Activated naive CD4-positive, alpha-beta T cell treated with anti-CD3 and anti-CD28 coated beads, Interleukin-2, amount 50 U/mL, for 72 hours (primary cell): Measurements from ENCODE around the gene ZNF791. TPM values are rescaled to one million over a fixed set of nuclear protein-coding genes. Genes with fewer than 3 reads are reported as not detected.

Source experiments
- ATAC-seq, 2 donors: fragments of 150-1000 bp; cut with Tn5 transposase; 2 replicates each; pipeline ENCODE4 v1.10.0; 2021; ENCODE audit warnings: mild to moderate bottlenecking in 2 of 2, moderate library complexity in 2 of 2
- DNase-seq, 2 donors: peaks; one replicate each; pipeline ENCODE4 v3.0.0; 2021 to 2022; ENCODE audit warnings: low spot score in 2 of 2
- H3K27ac Mint-ChIP-seq, 2 donors: one replicate each; pipeline ENCODE4 v1.8.0; 2022; ENCODE audit warnings: mild to moderate bottlenecking in 2 of 2, mixed read lengths in 2 of 2
- H3K36me3 Mint-ChIP-seq, 2 donors: one replicate each; pipeline ENCODE4 v1.8.0; 2022; ENCODE audit warnings: mixed read lengths in 2 of 2
- H3K9me3 Mint-ChIP-seq, 2 donors: one replicate each; pipeline ENCODE4 v1.8.0; 2022; ENCODE audit warnings: mixed read lengths in 2 of 2
- total RNA-seq, 2 donors: library from RNA; stranded (reverse); gene quantifications; one replicate each; pipeline ENCODE4 v1.2.3, GENCODE V29; 2022

The ZNF791 gene
- total RNA-seq, 2 donors from 2014 or later = 14.7 to 16.7 TPM

DNA sequence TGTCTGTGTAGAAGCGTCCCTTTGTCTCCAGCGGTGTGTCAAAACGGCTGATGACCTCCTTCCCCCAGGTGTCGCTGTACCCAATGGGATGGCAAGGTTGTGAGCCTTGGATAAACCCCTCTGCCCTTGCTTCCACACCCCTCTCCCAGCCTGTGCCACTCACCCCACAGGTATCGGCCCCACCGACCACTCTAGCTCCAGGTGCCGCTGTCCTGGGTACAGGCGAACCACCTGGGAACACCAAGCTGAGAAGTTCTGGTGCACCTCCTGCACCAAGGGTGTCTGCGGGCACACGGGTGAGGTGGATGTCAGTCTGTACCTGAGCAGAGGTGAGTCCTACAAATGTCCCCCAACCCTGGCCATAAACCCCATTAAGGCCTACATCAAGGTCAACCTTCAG lies 39.2 kb downstream of the ZNF791 start:
- H3K36me3 Mint-ChIP-seq = peaks cover 0 to 11% of the 10 kb centered on the region in 2 donors
- ATAC-seq (no peak), DNase-seq (no peak)
- no peak overlapping the region for H3K27ac Mint-ChIP-seq
- H3K9me3 Mint-ChIP-seq = no peaks in the 10 kb centered on the region

DNA sequence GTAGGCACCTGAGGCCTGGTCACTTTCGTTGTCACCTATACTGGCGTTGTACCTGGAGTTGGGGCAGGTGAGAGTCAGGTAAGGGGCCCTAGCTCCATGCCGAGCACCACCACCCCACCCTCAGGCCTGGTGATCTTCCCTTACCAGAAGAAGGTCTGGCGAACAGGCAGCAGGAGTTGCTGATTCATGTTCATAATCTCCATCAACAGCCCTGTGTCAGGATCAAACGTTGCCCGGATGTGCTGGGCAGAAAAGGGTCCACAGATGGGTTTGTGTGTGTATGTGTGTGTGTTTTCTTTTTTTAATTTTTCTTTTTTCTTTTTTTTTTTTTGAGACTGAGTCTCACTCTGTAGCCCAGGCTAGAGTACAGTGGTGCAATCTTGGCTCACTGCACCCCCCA lies 41.5 kb downstream of the ZNF791 start:
- DNase-seq (no peak), ATAC-seq (no peak)
- Mint-ChIP-seq H3K27ac (no peak overlapping the region), H3K36me3 (peaks cover 17 to 31% of the 10 kb centered on the region in 2 donors), H3K9me3 (no peaks in the 10 kb centered on the region)

DNA sequence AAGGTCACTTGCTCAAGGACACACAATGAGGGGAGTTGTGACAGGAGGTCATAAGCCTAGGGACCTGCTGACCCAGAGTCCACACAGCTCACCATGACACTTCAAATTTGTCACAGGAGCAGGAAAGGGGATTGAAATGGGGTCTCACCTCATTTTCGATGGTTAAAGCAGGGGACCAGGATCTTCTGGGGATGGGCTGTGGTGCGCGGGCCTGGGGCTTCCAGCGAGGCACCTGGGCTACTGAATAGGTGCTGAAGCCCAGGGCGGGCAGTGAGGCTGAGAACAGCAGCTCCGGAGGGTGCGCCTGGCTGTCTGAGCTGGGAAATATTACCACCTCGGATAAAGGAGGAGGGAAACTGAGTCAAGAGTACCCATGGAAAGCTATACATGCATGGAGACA lies 44.8 kb downstream of the ZNF791 start:
- ATAC-seq (no peak), DNase-seq (no peak)
- Mint-ChIP-seq H3K36me3 (peaks cover 24 to 31% of the 10 kb centered on the region in 2 donors), H3K27ac (peak overlapping the region in 1 of 2 donors; percentile 6), H3K9me3 (no peaks in the 10 kb centered on the region)

DNA sequence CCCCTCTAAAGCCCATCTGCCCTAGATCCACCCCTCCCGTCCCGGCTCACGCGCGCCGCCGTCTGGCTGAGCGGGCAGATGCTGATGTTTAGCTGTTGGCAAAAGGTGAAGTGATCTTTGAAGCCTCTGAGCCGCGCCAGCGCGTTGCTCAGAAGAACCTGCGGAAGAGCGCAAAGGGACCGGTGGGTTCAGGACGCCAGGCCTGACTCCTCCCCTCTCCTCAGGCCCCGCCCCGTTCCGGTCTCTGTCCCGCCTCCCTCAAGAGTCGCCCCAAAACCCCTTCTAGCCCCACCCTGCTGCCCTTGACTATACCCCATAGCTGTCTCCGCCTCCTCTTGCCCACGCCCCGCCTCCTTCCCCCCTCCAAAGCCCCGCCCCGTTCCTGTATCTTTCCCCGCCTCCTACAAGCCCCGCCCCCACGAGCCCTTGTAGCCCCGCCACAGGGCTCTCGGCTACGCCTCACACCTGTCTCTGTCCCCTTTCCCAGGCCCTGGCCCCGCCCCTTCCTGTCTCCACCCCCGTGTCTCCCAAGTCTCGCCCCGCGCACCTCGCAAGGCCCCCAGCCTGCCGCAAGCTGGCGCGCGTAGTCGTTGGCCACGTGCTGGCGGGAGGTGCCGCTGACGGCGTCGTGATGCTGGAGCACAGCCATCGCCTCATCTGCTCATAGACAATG lies 46.3 kb downstream of the ZNF791 start:
- DNase-seq = peak in 1 of 2 donors; percentile 42
- ATAC-seq = peak in 1 of 2 donors; percentile 56
- peaks cover 24 to 25% of the 10 kb centered on the region in 2 donors for H3K36me3 Mint-ChIP-seq

DNA sequence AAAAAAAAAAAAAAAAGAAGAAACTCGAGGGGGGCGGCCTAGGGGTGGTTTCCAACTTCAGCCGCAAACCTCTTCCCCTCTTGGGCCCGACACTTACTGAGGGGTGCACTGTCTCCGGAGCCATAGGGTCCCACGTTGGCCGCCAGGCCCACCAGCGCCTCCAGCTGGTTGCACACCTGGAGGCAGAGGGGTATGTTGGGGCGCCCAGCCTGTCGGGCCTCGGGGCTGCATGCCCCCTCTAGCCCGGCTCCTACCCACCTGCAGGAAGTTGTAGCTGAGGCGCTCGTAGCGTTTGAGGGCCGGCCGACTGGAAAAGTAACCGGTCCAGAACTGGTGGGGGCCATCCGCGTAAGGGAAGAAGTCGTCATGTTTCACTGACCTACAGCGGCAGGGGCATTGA lies 47.2 kb downstream of the ZNF791 start:
- H3K36me3 Mint-ChIP-seq = peaks cover 24 to 25% of the 10 kb centered on the region in 2 donors
- H3K9me3 Mint-ChIP-seq = no peaks in the 10 kb centered on the region
- ATAC-seq = no peak
- H3K27ac Mint-ChIP-seq = no peak overlapping the region
- no peak for DNase-seq

More for the DNA sequence above, 46.3 kb downstream of the ZNF791 start:
- Mint-ChIP-seq H3K9me3 (no peaks in the 10 kb centered on the region), H3K27ac (no peak overlapping the region)

DNA sequence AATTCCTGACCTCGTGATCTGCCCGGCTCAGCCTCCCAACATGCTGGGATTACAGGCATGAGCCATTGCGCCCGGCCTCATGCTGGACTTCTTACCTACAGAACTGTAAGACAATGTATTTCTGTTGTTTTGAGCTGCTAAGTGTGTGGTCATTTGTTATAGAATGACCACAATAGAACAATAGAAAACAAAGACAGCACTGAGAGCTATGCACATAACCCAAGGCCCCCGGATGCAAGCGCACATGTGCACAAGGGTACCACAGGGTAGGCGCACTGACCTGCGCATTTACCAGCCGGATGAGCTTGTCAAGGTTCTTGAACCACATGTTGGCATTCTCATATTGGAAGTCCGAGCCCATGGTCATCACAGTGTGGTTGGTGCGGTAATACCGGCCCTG lies 50.3 kb downstream of the ZNF791 start:
- Mint-ChIP-seq H3K9me3 (no peaks in the 10 kb centered on the region), H3K36me3 (peaks cover 20 to 27% of the 10 kb centered on the region in 2 donors), H3K27ac (no peak overlapping the region)
- ATAC-seq (no peak), DNase-seq (no peak)

DNA sequence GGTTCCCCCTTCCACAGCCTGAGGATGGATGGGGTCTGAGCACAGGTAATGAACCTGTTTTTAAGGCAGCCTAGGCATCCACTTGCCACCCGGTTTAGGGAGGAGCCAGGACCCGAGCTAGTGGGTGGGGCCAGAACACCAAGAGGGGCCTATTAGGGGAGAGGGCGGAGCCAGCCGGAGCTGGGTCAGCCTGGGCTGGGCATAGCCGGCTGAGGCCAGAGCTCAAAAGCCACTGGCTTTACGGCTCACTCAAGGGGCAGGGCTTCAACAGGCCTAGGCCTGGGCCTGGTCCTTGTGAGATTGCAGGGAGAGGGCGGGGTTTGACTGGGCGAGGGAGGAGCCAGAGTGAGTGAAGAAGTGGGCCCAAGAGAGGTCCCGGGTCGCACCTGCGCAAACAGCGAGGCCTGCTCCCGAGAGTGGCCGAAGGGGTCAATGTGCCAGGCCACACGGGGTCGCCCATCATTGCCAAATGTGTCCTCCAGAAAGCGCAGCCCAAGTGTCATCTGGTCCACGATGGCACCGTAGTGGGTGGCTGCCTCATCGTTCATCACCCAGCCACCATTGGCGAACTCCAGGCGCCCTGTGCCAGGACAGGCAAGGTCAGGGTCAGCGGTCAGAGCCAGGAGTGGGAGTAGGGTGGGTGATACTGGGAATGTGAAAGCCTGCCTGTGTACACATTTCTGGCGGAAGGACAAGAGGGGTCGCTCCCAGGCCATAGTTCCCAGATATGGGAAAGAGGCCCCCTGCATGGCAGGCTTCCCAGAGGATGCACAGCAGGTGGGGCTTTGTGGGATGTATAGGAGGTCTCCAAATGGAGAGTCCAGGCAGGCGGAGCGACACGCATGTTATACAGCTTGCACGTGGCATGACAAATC lies 53.9 kb downstream of the ZNF791 start:
- Mint-ChIP-seq H3K36me3 (peaks cover 30% of the 10 kb centered on the region in 2 donors), H3K9me3 (no peaks in the 10 kb centered on the region), H3K27ac (peak overlapping the region; percentile 92 to 96)
- no peak for ATAC-seq
- DNase-seq = no peak

DNA sequence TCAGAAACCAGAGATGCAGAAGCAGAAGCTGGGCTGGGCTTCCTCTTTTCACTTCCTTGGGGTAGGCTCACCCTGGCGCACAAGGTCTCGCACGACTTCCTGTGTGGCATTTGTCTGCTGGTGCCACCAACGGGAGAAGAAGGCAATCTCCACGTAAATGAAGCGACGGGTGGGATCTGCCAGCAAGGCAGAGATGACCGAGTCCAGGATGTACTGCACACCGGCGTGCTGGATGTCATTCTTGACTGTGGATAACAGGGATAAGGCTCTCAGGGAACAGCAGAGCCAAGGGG lies 54.5 kb downstream of the ZNF791 start:
- peak overlapping the region; percentile 92 to 96 for H3K27ac Mint-ChIP-seq
- DNase-seq (peak in 1 of 2 donors; percentile 57), ATAC-seq (peak; percentile 28 to 36)
- H3K9me3 Mint-ChIP-seq = no peaks in the 10 kb centered on the region
- H3K36me3 Mint-ChIP-seq = peaks cover 30 to 36% of the 10 kb centered on the region in 2 donors

DNA sequence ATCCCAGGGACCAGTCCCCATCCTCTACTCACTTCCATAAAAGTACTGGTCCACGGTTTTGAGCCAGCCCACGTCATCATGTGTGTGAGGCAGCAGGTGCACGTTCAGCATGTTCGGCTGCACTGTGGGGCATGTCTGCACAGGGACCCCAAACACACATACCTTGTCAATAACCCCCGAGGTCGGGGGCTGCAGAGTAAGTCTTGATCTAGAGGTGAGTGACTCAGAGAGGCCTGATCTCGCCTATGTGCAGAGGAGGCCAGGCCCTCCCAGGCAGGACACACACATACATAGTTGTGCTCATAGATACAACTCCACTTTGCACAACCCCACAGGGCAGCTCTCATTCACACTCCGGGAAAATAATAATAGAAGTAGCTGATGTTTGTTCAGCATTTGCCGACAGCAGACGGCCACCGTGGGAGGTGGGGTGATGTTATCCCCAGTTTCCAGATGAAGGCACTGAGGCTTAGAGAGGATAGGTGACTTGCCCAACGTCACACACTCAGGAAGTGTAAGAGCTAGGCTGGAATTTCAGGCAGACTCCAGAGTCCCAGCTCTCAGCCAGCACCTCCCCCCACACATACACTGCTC lies 55.0 kb downstream of the ZNF791 start:
- H3K9me3 Mint-ChIP-seq = no peaks in the 10 kb centered on the region
- ATAC-seq (peak; percentile 14 to 28), DNase-seq (no peak)
- H3K36me3 Mint-ChIP-seq = peaks cover 34 to 36% of the 10 kb centered on the region in 2 donors
- peak overlapping the region; percentile 92 to 96 for H3K27ac Mint-ChIP-seq

DNA sequence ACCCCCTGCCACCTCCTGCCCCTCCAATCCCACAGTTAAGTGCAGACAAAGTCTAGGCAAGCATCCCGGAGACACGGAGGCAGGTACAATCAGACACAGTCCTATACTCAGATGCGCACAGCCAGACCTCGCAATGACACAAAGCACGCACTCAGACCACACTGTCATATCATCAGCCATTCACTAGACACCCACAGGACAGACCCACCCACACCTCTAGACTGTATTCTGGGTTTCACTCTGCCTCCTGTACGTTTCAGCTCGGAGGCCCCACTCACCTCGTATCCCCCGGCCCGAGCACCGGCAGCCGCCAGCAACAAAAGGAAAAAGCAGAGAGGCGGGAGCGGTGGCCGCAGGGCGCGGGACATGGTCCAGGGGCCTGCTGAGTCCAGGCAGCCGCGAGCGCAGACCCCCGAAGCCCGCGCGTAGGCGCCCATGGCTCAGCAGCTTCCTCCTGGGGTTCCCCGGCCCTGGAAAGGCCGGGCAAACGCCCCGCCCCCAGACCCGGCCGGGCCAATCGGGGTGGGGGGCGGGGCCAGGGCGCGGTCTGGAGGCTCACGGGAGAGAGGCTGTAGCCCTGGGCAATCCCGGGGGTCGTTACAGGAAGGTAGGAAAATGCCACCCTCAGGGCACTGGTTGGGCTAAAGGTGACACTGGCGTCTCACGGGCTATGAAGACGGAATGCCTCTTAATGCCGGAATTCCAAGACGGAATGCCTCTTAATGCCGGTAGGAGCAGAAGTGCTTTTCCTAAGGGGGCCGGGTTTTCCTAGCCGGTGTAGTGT lies 55.7 kb downstream of the ZNF791 start, which contains the start of the genes MAN2B1 and WDR83:
Gene MAN2B1, minus strand, starts transcription at position 478 of the 784 bp plus-strand sequence. Its CDS starts 41 bp downstream, at position 437.
Gene WDR83, plus strand, starts transcription at position 543 of the 784 bp plus-strand sequence. CDS start 2,984 bp downstream, outside the sequence.
- Mint-ChIP-seq H3K27ac (peak within 1 kb of the TSS; percentile 92 to 96), H3K9me3 (no peaks in the 10 kb centered on the region), H3K36me3 (peaks cover 34 to 36% of the 10 kb centered on the region in 2 donors)
- peak; percentile 81 to 85 for DNase-seq
- peak; percentile 78 for ATAC-seq

DNA sequence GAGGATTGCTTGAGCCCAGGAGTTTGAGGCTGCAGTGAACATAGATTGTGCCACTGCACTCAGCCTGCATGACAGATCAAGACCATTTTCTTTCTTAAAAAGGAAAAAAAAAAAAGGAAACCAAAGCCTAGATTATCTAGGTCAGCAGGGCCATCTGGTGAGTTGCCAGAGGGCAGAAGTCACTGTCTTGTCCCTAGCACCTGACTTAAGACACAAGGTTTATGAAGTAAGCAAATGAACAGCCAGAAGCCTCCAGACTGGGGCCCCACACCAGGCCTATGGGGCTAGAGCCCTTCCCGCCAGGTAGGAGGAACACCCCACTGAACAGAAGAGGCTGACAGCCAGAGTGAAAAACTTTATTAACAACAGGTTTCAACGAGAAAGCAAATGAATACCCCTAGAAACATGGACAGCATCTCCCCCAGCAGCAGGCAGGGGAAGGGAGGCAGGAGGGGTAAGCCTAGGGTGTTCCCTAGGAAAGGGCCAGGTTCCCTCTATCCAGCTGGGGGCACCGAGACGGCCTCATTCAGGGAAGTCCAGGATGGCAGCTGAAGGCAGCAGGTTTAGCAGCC lies 57.1 kb downstream of the ZNF791 start:
- no peak for DNase-seq
- H3K27ac Mint-ChIP-seq = peak overlapping the region; percentile 60 to 92
- no peak for ATAC-seq
- no peaks in the 10 kb centered on the region for H3K9me3 Mint-ChIP-seq
- H3K36me3 Mint-ChIP-seq = peaks cover 34 to 36% of the 10 kb centered on the region in 2 donors

DNA sequence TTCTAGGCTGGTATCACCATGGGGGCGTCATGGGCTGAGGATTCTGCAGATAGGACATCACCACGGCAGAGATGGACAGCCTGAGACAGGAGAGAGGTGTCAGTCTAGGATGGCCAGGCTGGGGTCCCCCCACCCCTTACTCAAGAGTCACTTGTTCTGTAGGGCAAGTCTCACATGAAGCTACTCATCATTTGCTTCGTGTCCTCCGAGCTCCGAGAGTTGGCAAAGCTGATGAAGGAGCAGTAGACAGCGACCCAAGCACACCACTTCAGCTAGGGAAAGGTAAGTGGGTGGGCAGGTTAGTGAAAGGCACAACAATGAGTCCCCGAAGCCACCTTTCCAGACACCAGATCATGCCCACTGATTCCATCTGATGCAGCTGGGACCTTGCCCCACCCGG lies 57.6 kb downstream of the ZNF791 start:
- no peak for DNase-seq
- H3K9me3 Mint-ChIP-seq = no peaks in the 10 kb centered on the region
- ATAC-seq = no peak
- H3K36me3 Mint-ChIP-seq = peaks cover 34 to 36% of the 10 kb centered on the region in 2 donors
- peak overlapping the region; percentile 98 to 100 for H3K27ac Mint-ChIP-seq

DNA sequence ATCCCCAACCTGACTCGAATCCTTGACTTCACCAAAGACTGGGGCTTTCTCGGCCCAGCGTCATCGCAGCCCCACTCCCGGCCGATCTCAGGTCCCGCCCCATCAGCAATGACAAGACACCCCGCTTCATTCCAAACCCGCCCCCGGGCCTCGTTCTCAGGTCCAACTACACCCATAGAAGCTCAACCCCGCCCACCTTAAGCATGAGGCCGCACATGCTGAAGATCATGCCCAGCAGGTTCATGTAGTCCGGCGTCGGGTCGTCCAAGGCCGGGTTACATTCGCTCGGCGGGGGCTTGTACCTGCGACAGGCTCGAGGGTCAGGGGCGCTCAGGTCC lies 58.2 kb downstream of the ZNF791 start:
- Mint-ChIP-seq H3K27ac (peak overlapping the region; percentile 98 to 100), H3K9me3 (no peaks in the 10 kb centered on the region), H3K36me3 (peaks cover 34 to 36% of the 10 kb centered on the region in 2 donors)
- peak; percentile 15 to 35 for ATAC-seq
- peak in 1 of 2 donors; percentile 70 for DNase-seq

DNA sequence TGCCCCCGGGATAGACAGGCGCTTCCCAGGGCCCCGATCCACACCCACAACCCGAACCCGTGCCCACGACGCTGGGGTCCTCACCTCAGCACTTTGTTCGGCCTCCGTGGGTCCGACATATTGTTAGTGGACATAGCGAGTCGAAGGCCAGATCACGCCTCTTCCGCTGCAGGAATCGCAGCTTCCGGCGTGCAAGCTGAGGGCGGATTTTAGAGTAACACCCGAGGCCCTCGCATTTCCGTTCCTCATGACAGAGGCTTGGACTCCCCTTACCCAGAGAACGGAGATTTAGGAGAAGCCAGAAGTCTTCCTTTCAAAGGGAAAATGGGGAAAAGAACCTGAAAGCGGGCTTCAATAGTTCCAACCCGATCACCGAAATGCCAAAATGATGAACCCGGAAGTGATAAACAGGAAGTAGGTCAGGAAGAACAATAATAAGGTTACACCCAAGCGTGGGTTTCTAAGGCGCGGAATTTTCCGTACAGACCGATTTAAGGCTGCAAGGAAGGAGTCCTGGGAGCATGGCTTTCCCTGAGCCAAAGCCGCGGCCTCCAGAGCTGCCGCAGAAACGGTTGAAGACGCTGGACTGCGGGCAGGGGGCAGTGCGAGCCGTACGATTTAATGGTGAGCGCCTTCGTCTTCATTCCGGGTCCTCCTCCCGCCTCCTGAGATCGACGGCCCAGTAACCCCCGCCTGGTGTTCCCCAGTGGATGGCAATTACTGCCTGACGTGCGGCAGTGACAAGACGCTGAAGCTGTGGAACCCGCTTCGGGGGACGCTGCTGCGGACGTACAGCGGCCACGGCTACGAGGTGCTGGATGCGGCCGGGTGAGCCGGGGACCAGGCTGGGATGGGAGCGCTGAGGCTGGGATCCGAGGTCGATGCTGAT lies 58.8 kb downstream of the ZNF791 start:
- DNase-seq = peak; percentile 75 to 82
- Mint-ChIP-seq H3K36me3 (peaks cover 31 to 34% of the 10 kb centered on the region in 2 donors), H3K9me3 (no peaks in the 10 kb centered on the region), H3K27ac (peak overlapping the region; percentile 98 to 100)
- peak; percentile 36 to 39 for ATAC-seq
